Stimulated activated CD4-positive, alpha-beta T cell treated with anti-CD3 and anti-CD28 coated beads, Interleukin-12 subunit alpha, Interleukin-12 subunit beta, amount 100 ng/mL, for 24 hours (primary cell): ENCODE measurements around the gene SCAPER.
"Not testable (repeated sequence)": the region's sequence is repeated elsewhere in the genome, so short reads cannot be mapped to it uniquely, and the experiment has no call there.

Source experiments
- DNase-seq, 2 experiments: peaks; one replicate each; pipeline ENCODE4 v3.0.0-alpha.2; 2020; ENCODE audit warnings: low read depth in 2 of 2

Gene SCAPER

GRCh38 chr15:76576523-76577279 is 328.4 kb downstream of the SCAPER start:
- no peak for DNase-seq

GRCh38 chr15:76575679-76576078 is 329.5 kb downstream of the SCAPER start:
- no peak for DNase-seq

- DNase-seq: no peak
These were observed 329.9 kb downstream of the SCAPER start for GRCh38 chr15:76575274-76575673.

GRCh38 chr15:76572983-76573314 is 332.2 kb downstream of the SCAPER start:
- no peak for DNase-seq

- DNase-seq: no peak
These were observed 338.9 kb downstream of the SCAPER start for GRCh38 chr15:76566276-76566675.

- DNase-seq: no peak
These were observed 339.8 kb downstream of the SCAPER start for GRCh38 chr15:76565366-76565765.

- no peak for DNase-seq
These were observed 349.9 kb downstream of the SCAPER start for GRCh38 chr15:76555247-76555646.

- DNase-seq: no peak
These were observed 351.6 kb downstream of the SCAPER start for GRCh38 chr15:76553564-76553963.

GRCh38 chr15:76553102-76553501 is 352.0 kb downstream of the SCAPER start:
- no peak for DNase-seq

GRCh38 chr15:76546805-76547204 is 358.3 kb downstream of the SCAPER start:
- no peak for DNase-seq

- DNase-seq: no peak
These were observed 371.1 kb downstream of the SCAPER start for GRCh38 chr15:76533995-76534394.

GRCh38 chr15:76533060-76533820 is 371.9 kb downstream of the SCAPER start:
- no peak for DNase-seq

GRCh38 chr15:76529911-76530310 is 375.2 kb downstream of the SCAPER start:
- DNase-seq: no peak

GRCh38 chr15:76526111-76526510 is 379.0 kb downstream of the SCAPER start:
- no peak for DNase-seq

GRCh38 chr15:76517910-76518309 is 387.2 kb downstream of the SCAPER start:
- DNase-seq: no peak

- DNase-seq: no peak
These were observed 390.9 kb downstream of the SCAPER start for GRCh38 chr15:76514282-76514681.

GRCh38 chr15:76512971-76513370 is 392.2 kb downstream of the SCAPER start:
- DNase-seq: no peak

- DNase-seq: not testable (repeated sequence)
These were observed 394.5 kb downstream of the SCAPER start for GRCh38 chr15:76510663-76511062.

- no peak for DNase-seq
These were observed 401.3 kb downstream of the SCAPER start for GRCh38 chr15:76503804-76504203.

- no peak for DNase-seq
These were observed 402.0 kb downstream of the SCAPER start for GRCh38 chr15:76503121-76503520.

- no peak for DNase-seq
These were observed 402.5 kb downstream of the SCAPER start for GRCh38 chr15:76502678-76503077.

- not testable (repeated sequence) for DNase-seq
These were observed 403.0 kb downstream of the SCAPER start for GRCh38 chr15:76502185-76502584.

- DNase-seq: no peak
These were observed 403.4 kb downstream of the SCAPER start for GRCh38 chr15:76501726-76502125.
